HFFc6 (cell line): ENCODE data around the gene RPS3. TPM values are rescaled to one million over a fixed set of nuclear protein-coding genes. Genes with fewer than 3 reads are reported as not detected.
A peak's percentile ranks its signal among the peaks of the same experiment; 100 is the strongest.

Experiments
- DNase-seq: peaks from one replicate; pipeline ENCODE4 v3.0.0-alpha.2; 2018
- H3K27ac Mint-ChIP-seq: 2 replicates; pipeline ENCODE4 v1.8.0; 2020; ENCODE audit warnings: mild to moderate bottlenecking, mixed read lengths
- H3K27me3 Mint-ChIP-seq: 2 replicates; pipeline ENCODE4 v1.8.0; 2021; ENCODE audit warnings: mild to moderate bottlenecking, moderate library complexity, mixed read lengths; ENCODE audit not compliant: insufficient read depth
- H3K36me3 Mint-ChIP-seq: 2 replicates; pipeline ENCODE4 v1.8.0; 2021; ENCODE audit warnings: low read depth, mixed read lengths
- H3K4me1 Mint-ChIP-seq: 2 replicates; pipeline ENCODE4 v1.8.0; 2020; ENCODE audit warnings: low read depth, mixed read lengths
- H3K4me3 Mint-ChIP-seq: 2 replicates; pipeline ENCODE4 v1.8.0; 2020; ENCODE audit warnings: mild to moderate bottlenecking, moderate library complexity, mixed read lengths
- H3K9me3 Mint-ChIP-seq: 2 replicates; pipeline ENCODE4 v1.8.0; 2020; ENCODE audit warnings: mild to moderate bottlenecking, mixed read lengths
- CTCF ChIP-seq: fragments of 200-600 bp; sonication (generic); IDR thresholded peaks from 2 replicates; pipeline ENCODE4 v1.5.0; 2021; ENCODE audit warnings: antibody characterized with exemption, mild to moderate bottlenecking
- total RNA-seq, 6 experiments: library from RNA; stranded (reverse); fragmentation: NEBNext Ultra II Directional; extraction: Animal tissue kit (Norgen Biotek cat#: 25700); gene quantifications; 2 replicates in 1 of 6; 3 replicates in 5 of 6; pipeline ENCODE4 v1.2.3, GENCODE V29; 2021

RPS3 gene
- total RNA-seq, 6 experiments from 2014 or later, result 1,897 to 2,167 (median 1,932) TPM

GRCh38 chr11:75447415-75447814 lies 48.1 kb downstream of the RPS3 start:
- H3K36me3 Mint-ChIP-seq, result no peaks in the 10 kb centered on the region; the same call in 1 of the 2 replicates

GRCh38 chr11:75449271-75449670 lies 50.0 kb downstream of the RPS3 start:
- no peak for TF ChIP-seq CTCF
- Mint-ChIP-seq H3K27ac (no peak overlapping the region), H3K36me3 (no peaks in the 10 kb centered on the region; the same call in 1 of the 2 replicates), H3K4me3 (no peak overlapping the region), H3K4me1 (peaks cover 7% of the 10 kb centered on the region), H3K27me3 (peaks cover 16% of the 10 kb centered on the region), H3K9me3 (no peaks in the 10 kb centered on the region)
- no peak for DNase-seq

More at GRCh38 chr11:75447415-75447814, 48.1 kb downstream of the RPS3 start:
- Mint-ChIP-seq H3K9me3 (no peaks in the 10 kb centered on the region), H3K27ac (no peak overlapping the region), H3K4me3 (no peak overlapping the region), H3K4me1 (no peaks in the 10 kb centered on the region), H3K27me3 (peaks cover 22% of the 10 kb centered on the region)
- no peak for DNase-seq
- TF ChIP-seq CTCF, result no peak

- peaks cover 18% of the 10 kb centered on the region for H3K27me3 Mint-ChIP-seq
- no peak overlapping the region for H3K4me3 Mint-ChIP-seq
- H3K9me3 Mint-ChIP-seq, result no peaks in the 10 kb centered on the region
- TF ChIP-seq CTCF, result no peak
- no peak for DNase-seq
- H3K4me1 Mint-ChIP-seq, result peaks cover 12% of the 10 kb centered on the region
- H3K36me3 Mint-ChIP-seq, result no peaks in the 10 kb centered on the region; the same call in 1 of the 2 replicates
- no peak overlapping the region for H3K27ac Mint-ChIP-seq
These were observed 50.5 kb downstream of the RPS3 start for GRCh38 chr11:75449776-75450175.

- DNase-seq, result no peak
- Mint-ChIP-seq H3K27me3 (peaks cover 18% of the 10 kb centered on the region), H3K36me3 (no peaks in the 10 kb centered on the region; the same call in 1 of the 2 replicates), H3K4me1 (peaks cover 14% of the 10 kb centered on the region), H3K27ac (no peak overlapping the region), H3K9me3 (no peaks in the 10 kb centered on the region), H3K4me3 (no peak overlapping the region)
- TF ChIP-seq CTCF, result no peak
These were observed 50.9 kb downstream of the RPS3 start for GRCh38 chr11:75450236-75450635.

- H3K9me3 Mint-ChIP-seq, result no peaks in the 10 kb centered on the region
- H3K36me3 Mint-ChIP-seq, result no peaks in the 10 kb centered on the region; the same call in 1 of the 2 replicates
- no peak overlapping the region for H3K27ac Mint-ChIP-seq
- no peak for DNase-seq
- H3K27me3 Mint-ChIP-seq, result peaks cover 25% of the 10 kb centered on the region
- TF ChIP-seq CTCF, result peak; percentile 83
- H3K4me1 Mint-ChIP-seq, result peaks cover 14% of the 10 kb centered on the region
- no peak overlapping the region for H3K4me3 Mint-ChIP-seq
These were observed 51.8 kb downstream of the RPS3 start for GRCh38 chr11:75450826-75451821.
